ENCODE data around the gene PRH1.

PRH1 gene

GRCh38 chr12:10863512-10864218 is 20.4 kb downstream of the PRH1 start:
- Mint-ChIP-seq H3K27ac (no peak overlapping the region), H3K4me3 (no peak overlapping the region), H3K9me3 (peaks cover 30% of the 10 kb centered on the region), H3K27me3 (no peaks in the 10 kb centered on the region), H3K4me1 (no peaks in the 10 kb centered on the region), H3K36me3 (peaks cover 91% of the 10 kb centered on the region)
- ATAC-seq: no peak

- no peak overlapping the region for H3K4me3 Mint-ChIP-seq
- no peak overlapping the region for H3K27ac Mint-ChIP-seq
- no peaks in the 10 kb centered on the region for H3K4me1 Mint-ChIP-seq
- H3K9me3 Mint-ChIP-seq: peaks cover 48% of the 10 kb centered on the region
- H3K27me3 Mint-ChIP-seq: no peaks in the 10 kb centered on the region
- no peak for ATAC-seq
- H3K36me3 Mint-ChIP-seq: peaks cover 91% of the 10 kb centered on the region
These were observed 22.7 kb downstream of the PRH1 start for GRCh38 chr12:10861366-10861765.

- Mint-ChIP-seq H3K27ac (no peak overlapping the region), H3K4me3 (no peak overlapping the region), H3K9me3 (peaks cover 37% of the 10 kb centered on the region), H3K36me3 (peaks cover 77% of the 10 kb centered on the region), H3K4me1 (no peaks in the 10 kb centered on the region), H3K27me3 (no peaks in the 10 kb centered on the region)
- ATAC-seq: no peak
These were observed 28.2 kb downstream of the PRH1 start for GRCh38 chr12:10855807-10856206.

GRCh38 chr12:10853776-10854175 is 30.3 kb downstream of the PRH1 start:
- no peak overlapping the region for H3K4me3 Mint-ChIP-seq
- peaks cover 25% of the 10 kb centered on the region for H3K9me3 Mint-ChIP-seq
- no peaks in the 10 kb centered on the region for H3K27me3 Mint-ChIP-seq
- H3K27ac Mint-ChIP-seq: no peak overlapping the region
- no peak for ATAC-seq
- no peaks in the 10 kb centered on the region for H3K4me1 Mint-ChIP-seq
- H3K36me3 Mint-ChIP-seq: peaks cover 63% of the 10 kb centered on the region

GRCh38 chr12:10851243-10851858 is 32.7 kb downstream of the PRH1 start:
- Mint-ChIP-seq H3K4me1 (no peaks in the 10 kb centered on the region), H3K27me3 (no peaks in the 10 kb centered on the region), H3K9me3 (peaks cover 5% of the 10 kb centered on the region), H3K36me3 (peaks cover 56% of the 10 kb centered on the region), H3K27ac (no peak overlapping the region), H3K4me3 (no peak overlapping the region)
- ATAC-seq: no peak

- H3K4me3 Mint-ChIP-seq: no peak within 1 kb of the TSS
- H3K4me1 Mint-ChIP-seq: no peaks in the 10 kb centered on the region
- H3K9me3 Mint-ChIP-seq: no peaks in the 10 kb centered on the region
- H3K27me3 Mint-ChIP-seq: no peaks in the 10 kb centered on the region
- H3K36me3 Mint-ChIP-seq: peaks cover 57% of the 10 kb centered on the region
- no peak within 1 kb of the TSS for H3K27ac Mint-ChIP-seq
- no peak for ATAC-seq
These were observed 34.6 kb downstream of the PRH1 start, which contains the start of gene PRR4 for GRCh38 chr12:10849425-10849878. Gene PRR4, minus strand, starts transcription at chr12:10849475. Its CDS starts 38 bp downstream, at chr12:10849437.

- H3K9me3 Mint-ChIP-seq: no peaks in the 10 kb centered on the region
- no peak for ATAC-seq
- H3K27ac Mint-ChIP-seq: no peak overlapping the region
- H3K36me3 Mint-ChIP-seq: peaks cover 62% of the 10 kb centered on the region
- no peak overlapping the region for H3K4me3 Mint-ChIP-seq
- H3K4me1 Mint-ChIP-seq: no peaks in the 10 kb centered on the region
- no peaks in the 10 kb centered on the region for H3K27me3 Mint-ChIP-seq
These were observed 36.3 kb downstream of the PRH1 start for GRCh38 chr12:10847744-10848143.

GRCh38 chr12:10842862-10843261 is 41.2 kb downstream of the PRH1 start:
- no peak overlapping the region for H3K27ac Mint-ChIP-seq
- no peak for ATAC-seq
- H3K9me3 Mint-ChIP-seq: peaks cover 1% of the 10 kb centered on the region
- H3K36me3 Mint-ChIP-seq: peaks cover 53% of the 10 kb centered on the region
- H3K4me1 Mint-ChIP-seq: no peaks in the 10 kb centered on the region
- H3K4me3 Mint-ChIP-seq: no peak overlapping the region
- no peaks in the 10 kb centered on the region for H3K27me3 Mint-ChIP-seq

GRCh38 chr12:10838461-10838860 is 45.6 kb downstream of the PRH1 start:
- H3K36me3 Mint-ChIP-seq: peaks cover 25% of the 10 kb centered on the region
- peaks cover 3% of the 10 kb centered on the region for H3K9me3 Mint-ChIP-seq
- no peak overlapping the region for H3K4me3 Mint-ChIP-seq
- H3K27me3 Mint-ChIP-seq: no peaks in the 10 kb centered on the region
- no peak overlapping the region for H3K27ac Mint-ChIP-seq
- ATAC-seq: no peak
- no peaks in the 10 kb centered on the region for H3K4me1 Mint-ChIP-seq
